ENCODE results near the gene RGS7.
"Not testable (repeated sequence)": the region's sequence is repeated elsewhere in the genome, so short reads cannot be mapped to it uniquely, and the experiment has no call there.

Gene RGS7

GRCh38 chr1:241274693-241275092 is 82.3 kb downstream of the RGS7 start:
- DNase-seq (ENCODE audit: low read depth in 2 of 2, low spot score in 1 of 2), result no peak

DNA sequence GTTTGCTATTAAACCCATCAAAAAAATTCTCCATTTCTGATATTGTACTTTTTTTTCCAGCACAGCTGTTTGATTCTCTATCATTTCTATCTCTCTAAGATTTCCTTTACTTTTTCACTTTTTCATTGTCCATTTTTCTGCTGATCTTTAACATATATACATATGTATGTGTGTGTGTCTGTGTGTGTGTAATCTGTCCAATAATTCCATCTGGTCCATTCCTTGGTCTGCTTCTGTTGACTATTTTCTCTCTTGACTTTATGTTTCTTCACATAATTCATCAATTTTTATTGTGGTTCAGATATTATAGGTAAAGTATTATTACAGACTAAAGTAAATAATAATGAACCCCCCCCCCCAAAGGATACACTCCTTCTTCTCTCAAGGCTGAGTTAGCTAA is 84.2 kb downstream of the RGS7 start:
- DNase-seq (ENCODE audit: low read depth in 2 of 2, low spot score in 1 of 2), result no peak

DNA sequence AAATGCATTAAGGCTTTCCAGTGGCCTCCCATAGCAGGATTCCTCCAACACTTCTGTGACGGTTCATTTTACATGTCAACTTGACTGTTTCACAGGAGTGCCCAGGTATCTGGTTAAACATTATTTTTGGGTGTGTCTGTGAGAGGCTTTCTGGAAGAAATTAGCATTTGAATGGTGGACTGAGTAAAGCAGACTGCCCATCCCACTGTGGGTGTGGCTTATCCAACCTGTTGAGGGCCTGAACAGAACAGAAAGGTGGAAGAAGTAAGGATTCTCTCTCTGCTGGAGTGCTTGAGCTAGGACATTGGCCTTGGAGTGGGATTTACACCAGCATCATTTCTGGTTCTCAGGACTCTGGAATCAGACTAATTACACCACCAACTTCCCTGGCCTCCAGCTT is 85.6 kb downstream of the RGS7 start:
- DNase-seq (ENCODE audit: low read depth in 2 of 2, low spot score in 1 of 2), result no peak

GRCh38 chr1:241270016-241270415 is 87.0 kb downstream of the RGS7 start:
- no peak for DNase-seq (ENCODE audit: low read depth in 2 of 2, low spot score in 1 of 2)

GRCh38 chr1:241269116-241269515 is 87.9 kb downstream of the RGS7 start:
- no peak for DNase-seq (ENCODE audit: low read depth in 2 of 2, low spot score in 1 of 2)

- DNase-seq (ENCODE audit: low read depth in 2 of 2, low spot score in 1 of 2), result no peak
Measured at GRCh38 chr1:241266121-241266520, 90.9 kb downstream of the RGS7 start.

DNA sequence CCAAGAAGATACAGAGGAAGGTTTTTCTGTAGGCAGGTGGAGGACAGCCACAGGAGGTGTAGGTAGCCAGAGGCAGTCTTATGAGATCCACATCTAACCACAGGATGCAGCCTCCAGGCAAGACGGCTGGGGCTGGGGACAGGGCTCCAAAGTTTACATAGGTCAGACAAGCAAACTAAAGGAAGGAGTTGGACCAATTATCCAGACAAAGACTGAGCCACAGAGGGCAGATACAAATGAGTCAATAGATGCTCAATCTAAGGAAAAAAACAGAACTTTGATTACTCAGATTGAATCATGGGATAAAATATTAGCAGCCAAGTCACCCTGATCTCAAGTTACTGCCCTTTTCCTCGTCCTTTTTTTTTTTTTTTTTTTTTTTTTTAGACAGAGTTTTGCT is 91.6 kb downstream of the RGS7 start:
- DNase-seq (ENCODE audit: low read depth in 2 of 2, low spot score in 1 of 2), result no peak

GRCh38 chr1:241263346-241263745 is 93.7 kb downstream of the RGS7 start:
- DNase-seq (ENCODE audit: low read depth in 2 of 2, low spot score in 1 of 2), result no peak

- DNase-seq (ENCODE audit: low read depth in 2 of 2, low spot score in 1 of 2), result no peak
Measured at GRCh38 chr1:241253471-241253870, 103.5 kb downstream of the RGS7 start.

- no peak for DNase-seq (ENCODE audit: low read depth in 2 of 2, low spot score in 1 of 2)
Measured at GRCh38 chr1:241250465-241250864, 106.5 kb downstream of the RGS7 start.

GRCh38 chr1:241240069-241240468 is 116.9 kb downstream of the RGS7 start:
- DNase-seq (ENCODE audit: low read depth in 2 of 2, low spot score in 1 of 2), result no peak

GRCh38 chr1:241237873-241238272 is 119.1 kb downstream of the RGS7 start:
- DNase-seq (ENCODE audit: low read depth in 2 of 2, low spot score in 1 of 2), result no peak

GRCh38 chr1:241235256-241235897 is 121.6 kb downstream of the RGS7 start:
- no peak for DNase-seq (ENCODE audit: low read depth in 2 of 2, low spot score in 1 of 2)

GRCh38 chr1:241229711-241230110 is 127.3 kb downstream of the RGS7 start:
- no peak for DNase-seq (ENCODE audit: low read depth in 2 of 2, low spot score in 1 of 2)

- no peak for DNase-seq (ENCODE audit: low read depth in 2 of 2, low spot score in 1 of 2)
Measured at GRCh38 chr1:241229216-241229615, 127.8 kb downstream of the RGS7 start.

GRCh38 chr1:241228339-241228738 is 128.7 kb downstream of the RGS7 start:
- DNase-seq (ENCODE audit: low read depth in 2 of 2, low spot score in 1 of 2), result no peak

- DNase-seq (ENCODE audit: low read depth in 2 of 2, low spot score in 1 of 2), result no peak
Measured at GRCh38 chr1:241225741-241226140, 131.3 kb downstream of the RGS7 start.

GRCh38 chr1:241224189-241224588 is 132.8 kb downstream of the RGS7 start:
- not testable (repeated sequence) for DNase-seq (ENCODE audit: low read depth in 2 of 2, low spot score in 1 of 2)

DNA sequence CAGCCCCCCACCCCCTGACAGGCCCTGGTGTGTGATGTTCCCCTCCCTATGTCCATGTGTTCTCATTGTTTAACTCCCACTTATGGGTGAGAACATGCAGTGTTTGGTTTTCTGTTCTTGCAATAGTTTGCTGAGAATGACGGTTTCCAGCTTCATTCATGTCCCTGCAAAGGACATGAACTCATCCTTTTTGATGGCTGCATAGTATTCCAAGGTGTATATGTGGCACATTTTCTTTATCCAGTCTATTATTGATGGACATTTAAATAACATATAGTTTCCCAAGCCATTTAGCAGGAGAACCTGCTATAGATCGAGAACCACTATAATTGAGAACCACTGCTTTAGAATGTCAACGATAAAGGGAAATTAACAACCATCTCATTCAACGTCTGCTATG is 134.2 kb downstream of the RGS7 start:
- DNase-seq (ENCODE audit: low read depth in 2 of 2, low spot score in 1 of 2), result not testable (repeated sequence)

DNA sequence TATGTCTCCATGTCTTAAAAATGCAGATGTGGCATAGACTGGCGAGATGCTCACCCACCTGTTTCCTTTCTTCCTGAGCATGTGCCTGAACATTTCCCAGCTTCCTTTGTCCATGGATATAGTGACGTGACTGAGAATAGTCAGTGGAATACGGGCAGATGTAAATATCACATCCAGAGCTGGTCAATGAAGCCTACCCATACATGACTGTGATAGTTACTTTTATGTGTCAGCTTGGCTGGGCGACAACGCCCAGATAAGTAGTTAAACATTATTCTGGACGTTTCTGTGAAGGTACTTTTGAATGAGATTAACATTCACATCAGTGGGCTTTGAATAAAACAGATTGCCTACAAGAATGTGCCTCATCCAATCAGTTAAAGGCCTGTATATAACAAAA is 135.7 kb downstream of the RGS7 start:
- no peak for DNase-seq (ENCODE audit: low read depth in 2 of 2, low spot score in 1 of 2)

DNA sequence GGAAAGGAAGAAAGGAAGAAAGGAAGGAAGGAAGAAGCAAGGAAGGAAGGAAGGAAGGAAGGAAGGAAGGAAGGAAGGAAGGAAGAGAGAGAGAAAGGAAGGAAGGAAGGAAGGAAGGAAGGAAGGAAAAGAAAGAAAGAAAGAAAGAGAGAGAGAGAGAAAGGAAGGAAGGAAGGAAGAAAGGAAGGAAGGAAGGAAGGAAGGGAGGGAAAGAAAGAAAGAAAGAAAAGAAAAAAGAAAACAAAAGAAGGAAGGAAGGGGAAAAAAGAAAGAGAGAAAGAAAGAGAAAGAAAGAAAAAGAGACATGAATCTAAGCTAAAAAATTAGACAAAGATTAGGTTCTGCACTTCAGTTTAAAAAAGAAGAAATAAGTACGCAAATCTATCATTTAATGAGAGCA is 136.1 kb downstream of the RGS7 start:
- not testable (repeated sequence) for DNase-seq (ENCODE audit: low read depth in 2 of 2, low spot score in 1 of 2)

DNA sequence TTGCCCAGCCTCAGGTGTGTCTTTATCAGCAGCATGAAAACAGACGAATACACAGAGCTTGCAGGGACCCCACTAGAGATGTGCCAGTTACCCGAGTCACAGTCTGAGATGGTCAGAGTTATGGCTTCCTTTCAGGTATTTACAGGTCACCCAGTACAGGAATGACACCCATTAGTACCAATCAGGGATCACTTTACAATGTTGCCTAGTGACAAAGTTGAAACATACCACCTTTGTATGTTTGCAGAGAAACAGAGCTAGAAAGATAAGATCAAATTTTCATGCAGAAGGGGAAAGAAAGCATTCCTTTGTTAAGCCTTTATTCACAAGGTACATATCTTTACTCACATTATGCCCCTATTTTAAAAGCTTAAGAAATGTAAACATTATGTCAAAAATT is 137.6 kb downstream of the RGS7 start:
- no peak for DNase-seq (ENCODE audit: low read depth in 2 of 2, low spot score in 1 of 2)

DNA sequence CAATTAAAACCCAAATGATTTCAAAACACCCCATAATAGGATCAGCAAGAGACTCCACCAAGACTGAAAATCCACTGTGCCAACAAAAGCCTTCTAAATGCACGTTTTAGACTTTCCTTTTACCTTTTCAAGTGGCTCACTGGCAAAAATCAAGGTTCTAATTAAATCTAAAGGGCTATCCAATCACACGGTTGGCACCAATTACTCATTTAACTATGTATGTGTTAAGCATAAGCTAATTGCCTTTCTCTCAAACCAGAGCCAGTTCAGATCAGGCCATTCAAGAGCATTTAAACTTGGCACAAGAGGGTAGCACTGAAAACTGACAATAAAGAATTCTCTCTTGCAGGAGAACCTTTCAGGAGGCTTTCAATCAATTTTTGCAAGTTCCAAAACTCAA is 139.5 kb downstream of the RGS7 start:
- no peak for DNase-seq (ENCODE audit: low read depth in 2 of 2, low spot score in 1 of 2)

DNA sequence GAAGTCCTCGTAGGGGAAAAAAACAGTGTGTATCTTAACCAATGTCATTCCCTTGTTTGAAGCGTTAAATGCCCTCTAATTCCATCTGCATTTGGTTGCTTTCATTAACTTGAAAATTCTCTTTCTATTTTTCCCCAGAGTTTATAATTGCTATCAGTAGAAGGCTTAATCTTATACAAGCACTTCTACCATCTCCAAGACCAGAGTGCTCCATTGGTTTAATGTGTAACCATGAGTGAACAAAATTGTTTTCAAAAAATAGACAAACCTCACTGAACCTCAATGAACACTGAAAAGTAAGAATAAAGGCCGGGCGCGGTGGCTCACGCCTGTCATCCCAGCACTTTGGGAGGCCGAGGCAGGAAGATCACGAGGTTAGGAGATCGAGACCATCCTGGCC is 141.3 kb downstream of the RGS7 start:
- no peak for DNase-seq (ENCODE audit: low read depth in 2 of 2, low spot score in 1 of 2)
